ENCODE data around the gene ZCCHC24.

ZCCHC24 gene

GRCh38 chr10:79422178-79422892, 23.1 kb downstream of the ZCCHC24 start:
- peaks cover 51% of the 10 kb centered on the region for H3K36me3 Mint-ChIP-seq (ENCODE audit: low read depth)
- H3K4me3 Mint-ChIP-seq = no peak overlapping the region
- peak overlapping the region; percentile 33 for H3K27ac Mint-ChIP-seq
- H3K9me3 Mint-ChIP-seq = no peaks in the 10 kb centered on the region
- H3K4me1 Mint-ChIP-seq (ENCODE audit: low read depth) = peaks cover 64% of the 10 kb centered on the region
- peaks cover 6% of the 10 kb centered on the region for H3K27me3 Mint-ChIP-seq
- intact Hi-C loops (cut with micrococcal nuclease) = no loop called here

DNA sequence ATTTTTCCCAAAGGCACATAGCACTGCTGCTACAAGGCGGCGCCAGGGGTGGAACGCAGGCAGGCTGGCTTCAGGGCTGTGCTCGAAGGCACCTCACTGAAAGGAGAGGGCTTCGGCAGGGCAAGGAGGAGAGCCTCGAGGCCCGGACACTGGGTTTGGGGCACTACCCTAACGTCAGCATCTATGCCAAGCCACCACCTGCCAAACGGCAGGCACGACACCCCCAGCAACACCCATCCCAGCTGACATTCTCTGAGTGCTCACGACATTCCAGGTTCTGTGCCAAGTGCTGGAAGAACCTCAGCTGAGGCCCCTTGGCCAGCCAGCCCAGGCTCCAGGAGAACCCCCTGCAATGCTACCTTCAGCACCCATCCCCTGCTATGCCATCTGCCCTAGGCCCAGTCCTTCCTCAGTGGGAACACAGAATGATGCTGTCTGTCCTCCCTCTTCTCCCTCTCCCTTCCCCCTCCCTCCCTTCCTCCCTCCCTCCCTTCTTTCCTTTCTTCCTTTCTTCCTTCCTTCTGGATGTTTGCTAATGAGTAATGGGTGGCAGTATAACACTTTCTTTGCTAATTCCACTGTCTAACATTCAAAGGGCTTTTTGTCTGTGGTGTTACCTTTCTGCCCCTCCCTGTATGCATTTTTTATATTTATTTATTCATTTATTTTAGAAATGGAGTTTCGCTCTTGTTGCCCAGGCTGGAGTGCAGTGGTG, 24.3 kb downstream of the ZCCHC24 start:
- no peaks in the 10 kb centered on the region for H3K9me3 Mint-ChIP-seq
- H3K4me3 Mint-ChIP-seq = no peak overlapping the region

DNA sequence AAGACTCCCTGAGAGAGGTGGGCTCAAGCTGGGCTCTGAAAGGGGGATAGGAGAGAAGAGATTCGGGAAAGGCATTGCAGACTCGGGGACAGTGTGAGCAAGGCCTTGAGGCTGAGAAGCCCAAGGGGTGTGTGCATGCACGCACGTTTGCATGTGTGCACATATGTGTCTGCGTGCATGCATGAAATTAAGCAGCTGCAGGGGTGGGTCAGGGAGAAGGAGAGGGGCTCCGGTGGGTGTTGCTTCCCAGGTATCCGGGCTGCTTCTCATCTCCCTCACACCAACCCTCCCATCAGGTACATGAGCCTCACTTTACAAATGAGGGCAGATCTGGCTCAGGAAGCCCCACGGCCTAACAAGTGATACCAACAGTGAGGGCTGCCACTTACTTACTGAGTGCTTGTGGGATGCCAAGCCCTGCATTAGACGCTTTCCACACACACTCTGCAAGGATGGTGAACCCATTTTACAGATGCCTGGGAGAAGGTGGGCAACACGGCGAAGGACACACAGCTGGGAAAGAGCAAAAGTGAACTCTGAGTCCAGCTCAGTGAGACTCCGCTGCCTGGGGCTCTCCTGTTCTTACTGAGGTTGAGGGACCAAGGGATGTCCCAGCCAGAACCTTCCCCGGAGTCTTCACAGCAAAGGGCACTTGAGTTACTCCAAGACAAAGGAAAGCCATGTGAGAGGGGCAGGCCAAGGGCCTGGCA, 26.4 kb downstream of the ZCCHC24 start:
- intact Hi-C loops (cut with micrococcal nuclease) = no loop called here
- peaks cover 34% of the 10 kb centered on the region for H3K36me3 Mint-ChIP-seq (ENCODE audit: low read depth)
- peaks cover 84% of the 10 kb centered on the region for H3K4me1 Mint-ChIP-seq (ENCODE audit: low read depth)
- peak overlapping the region; percentile 67 for H3K27ac Mint-ChIP-seq
- H3K4me3 Mint-ChIP-seq = peak overlapping the region; percentile 39
- peaks cover 8% of the 10 kb centered on the region for H3K27me3 Mint-ChIP-seq
- H3K9me3 Mint-ChIP-seq = no peaks in the 10 kb centered on the region

More for the DNA sequence above, 24.3 kb downstream of the ZCCHC24 start:
- peaks cover 76% of the 10 kb centered on the region for H3K4me1 Mint-ChIP-seq (ENCODE audit: low read depth)
- H3K36me3 Mint-ChIP-seq (ENCODE audit: low read depth) = peaks cover 46% of the 10 kb centered on the region
- no peak overlapping the region for H3K27ac Mint-ChIP-seq
- intact Hi-C loops (cut with micrococcal nuclease) = no loop called here
- H3K27me3 Mint-ChIP-seq = peaks cover 8% of the 10 kb centered on the region

- H3K4me1 Mint-ChIP-seq (ENCODE audit: low read depth) = peaks cover 84% of the 10 kb centered on the region
- H3K4me3 Mint-ChIP-seq = no peak overlapping the region
- peaks cover 8% of the 10 kb centered on the region for H3K27me3 Mint-ChIP-seq
- intact Hi-C loops (cut with micrococcal nuclease) = no loop called here
- peak overlapping the region; percentile 67 for H3K27ac Mint-ChIP-seq
- H3K9me3 Mint-ChIP-seq = no peaks in the 10 kb centered on the region
- H3K36me3 Mint-ChIP-seq (ENCODE audit: low read depth) = peaks cover 33% of the 10 kb centered on the region
These were observed 27.1 kb downstream of the ZCCHC24 start for GRCh38 chr10:79418274-79418673.

GRCh38 chr10:79417731-79418130, 27.7 kb downstream of the ZCCHC24 start:
- Mint-ChIP-seq H3K9me3 (no peaks in the 10 kb centered on the region), H3K27me3 (peaks cover 8% of the 10 kb centered on the region), H3K4me3 (no peak overlapping the region), H3K36me3 (ENCODE audit: low read depth) (peaks cover 33% of the 10 kb centered on the region), H3K27ac (peak overlapping the region; percentile 67), H3K4me1 (ENCODE audit: low read depth) (peaks cover 82% of the 10 kb centered on the region)
- intact Hi-C loops (cut with micrococcal nuclease) = no loop called here

DNA sequence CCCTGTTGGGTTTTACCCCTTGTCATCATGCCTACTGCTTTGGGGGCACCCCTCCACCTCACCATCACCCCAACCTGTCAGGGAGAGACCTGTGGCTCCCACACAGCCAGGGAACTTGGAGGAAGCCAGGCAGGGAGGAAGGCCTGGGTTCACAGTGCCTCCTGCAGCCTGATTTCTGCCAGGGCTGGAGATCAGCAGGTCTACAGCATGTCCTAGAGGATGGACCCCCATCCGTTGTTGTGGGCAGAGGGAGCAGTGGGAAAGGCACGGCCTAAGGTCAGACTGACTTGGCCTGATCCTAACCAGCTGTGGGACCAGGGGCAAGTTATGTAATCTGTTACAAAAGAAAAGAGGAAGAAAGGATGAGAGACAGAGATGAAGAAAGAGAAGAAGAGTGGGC, 28.2 kb downstream of the ZCCHC24 start:
- Mint-ChIP-seq H3K27me3 (peaks cover 8% of the 10 kb centered on the region), H3K4me1 (ENCODE audit: low read depth) (peaks cover 77% of the 10 kb centered on the region), H3K36me3 (ENCODE audit: low read depth) (peaks cover 31% of the 10 kb centered on the region), H3K27ac (peak overlapping the region; percentile 67), H3K9me3 (no peaks in the 10 kb centered on the region), H3K4me3 (no peak overlapping the region)
- intact Hi-C loops (cut with micrococcal nuclease) = no loop called here

GRCh38 chr10:79416578-79417255, 28.7 kb downstream of the ZCCHC24 start:
- Mint-ChIP-seq H3K36me3 (ENCODE audit: low read depth) (peaks cover 28% of the 10 kb centered on the region), H3K4me3 (no peak overlapping the region), H3K27me3 (peaks cover 8% of the 10 kb centered on the region), H3K4me1 (ENCODE audit: low read depth) (peaks cover 73% of the 10 kb centered on the region), H3K27ac (peak overlapping the region; percentile 67), H3K9me3 (no peaks in the 10 kb centered on the region)
- intact Hi-C loops (cut with micrococcal nuclease) = no loop called here

DNA sequence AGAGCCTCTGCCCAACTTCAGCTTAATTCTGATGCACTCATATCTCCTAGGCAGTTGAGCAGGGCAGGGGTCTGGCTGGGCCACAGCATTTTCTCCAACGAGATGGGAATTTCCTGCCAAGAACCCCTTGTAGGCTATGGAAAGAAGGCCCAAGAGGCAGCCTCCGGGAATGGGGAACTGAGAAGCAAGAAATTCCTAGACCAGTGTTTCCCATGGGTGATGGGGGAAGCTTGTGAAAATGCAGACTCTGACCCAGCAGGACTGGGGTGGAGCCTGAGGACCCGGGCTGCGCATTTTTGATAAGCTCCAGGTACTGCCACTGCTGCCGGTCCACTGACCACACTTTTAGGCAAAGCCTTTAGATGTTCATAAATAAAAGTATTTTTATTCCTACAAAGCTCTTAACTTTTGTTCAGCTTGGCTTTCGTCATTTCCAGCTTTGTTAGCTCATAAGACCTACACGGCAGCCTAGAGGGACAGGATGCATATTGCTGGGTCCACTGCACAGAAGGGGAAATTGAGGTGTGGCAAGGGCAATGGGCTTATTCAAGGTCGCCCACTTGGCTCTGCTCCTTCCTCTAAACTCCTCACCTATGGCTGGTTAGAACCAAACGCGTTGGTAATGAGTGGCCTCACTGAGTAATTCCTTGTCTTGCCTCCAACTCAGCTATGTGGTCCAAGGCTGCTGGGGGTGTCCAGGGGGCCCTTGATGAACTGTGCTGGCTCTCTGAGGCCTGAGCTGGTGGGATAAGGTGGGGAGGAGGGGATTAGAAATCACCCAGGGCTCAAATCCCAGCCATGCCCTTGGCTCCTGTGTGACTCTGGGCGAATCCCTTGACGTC, 29.5 kb downstream of the ZCCHC24 start:
- peaks cover 28% of the 10 kb centered on the region for H3K36me3 Mint-ChIP-seq (ENCODE audit: low read depth)
- H3K27ac Mint-ChIP-seq = peak overlapping the region; percentile 16
- peaks cover 67% of the 10 kb centered on the region for H3K4me1 Mint-ChIP-seq (ENCODE audit: low read depth)
- H3K4me3 Mint-ChIP-seq = no peak overlapping the region
- intact Hi-C loops (cut with micrococcal nuclease) = no loop called here
- no peaks in the 10 kb centered on the region for H3K9me3 Mint-ChIP-seq
- H3K27me3 Mint-ChIP-seq = peaks cover 8% of the 10 kb centered on the region

DNA sequence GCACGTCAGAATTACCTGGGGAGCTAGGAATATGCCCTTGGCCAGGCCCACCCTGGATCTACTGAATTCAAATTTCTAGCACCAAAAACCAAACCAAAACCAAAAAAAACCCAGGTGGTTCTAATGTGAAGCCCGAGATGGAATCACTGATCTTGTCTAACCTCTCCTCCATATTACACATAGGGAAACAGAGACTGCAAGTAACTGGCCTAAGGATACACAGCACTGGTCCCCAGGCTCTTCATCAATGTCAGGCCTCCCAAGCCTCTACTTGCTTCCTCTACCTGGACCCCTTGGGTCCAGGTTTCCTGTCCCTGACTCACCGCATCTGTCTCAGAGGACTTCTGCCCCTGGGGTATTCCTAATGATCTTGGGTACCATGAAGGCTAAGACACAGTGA, 30.7 kb downstream of the ZCCHC24 start:
- intact Hi-C loops (cut with micrococcal nuclease) = no loop called here
- peaks cover 33% of the 10 kb centered on the region for H3K36me3 Mint-ChIP-seq (ENCODE audit: low read depth)
- peaks cover 54% of the 10 kb centered on the region for H3K4me1 Mint-ChIP-seq (ENCODE audit: low read depth)
- H3K4me3 Mint-ChIP-seq = no peak overlapping the region
- H3K27ac Mint-ChIP-seq = no peak overlapping the region
- no peaks in the 10 kb centered on the region for H3K9me3 Mint-ChIP-seq
- peaks cover 8% of the 10 kb centered on the region for H3K27me3 Mint-ChIP-seq

- intact Hi-C loops (cut with micrococcal nuclease) = no loop called here
- peaks cover 44% of the 10 kb centered on the region for H3K4me1 Mint-ChIP-seq (ENCODE audit: low read depth)
- H3K4me3 Mint-ChIP-seq = peak overlapping the region; percentile 44
- H3K27ac Mint-ChIP-seq = peak overlapping the region; percentile 41
- H3K27me3 Mint-ChIP-seq = peaks cover 9% of the 10 kb centered on the region
- peaks cover 23% of the 10 kb centered on the region for H3K36me3 Mint-ChIP-seq (ENCODE audit: low read depth)
- H3K9me3 Mint-ChIP-seq = no peaks in the 10 kb centered on the region
These were observed 32.2 kb downstream of the ZCCHC24 start for GRCh38 chr10:79413196-79413595.

DNA sequence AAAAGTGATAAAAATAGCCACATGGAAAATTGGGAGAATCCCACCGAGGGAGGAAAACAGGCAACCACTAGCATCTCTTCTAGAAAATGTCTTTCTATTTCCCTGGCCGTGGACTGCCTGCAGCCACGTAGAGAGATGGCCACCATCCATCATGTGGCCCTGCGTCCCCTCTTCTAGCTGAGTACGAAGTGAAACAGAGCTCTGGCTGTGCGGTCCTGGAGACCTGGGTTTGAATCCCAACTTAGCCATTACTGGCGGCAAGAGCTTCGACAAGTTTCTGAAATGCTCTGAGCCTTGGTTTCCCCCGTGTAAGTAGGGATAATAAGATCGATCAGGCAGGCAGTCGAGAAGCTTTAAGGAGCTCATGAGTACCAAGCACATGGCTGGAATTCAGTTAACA, 32.9 kb downstream of the ZCCHC24 start:
- peaks cover 10% of the 10 kb centered on the region for H3K27me3 Mint-ChIP-seq
- no peak overlapping the region for H3K4me3 Mint-ChIP-seq
- peaks cover 42% of the 10 kb centered on the region for H3K4me1 Mint-ChIP-seq (ENCODE audit: low read depth)
- H3K27ac Mint-ChIP-seq = no peak overlapping the region
- intact Hi-C loops (cut with micrococcal nuclease) = no loop called here
- H3K36me3 Mint-ChIP-seq (ENCODE audit: low read depth) = peaks cover 24% of the 10 kb centered on the region
- H3K9me3 Mint-ChIP-seq = no peaks in the 10 kb centered on the region

DNA sequence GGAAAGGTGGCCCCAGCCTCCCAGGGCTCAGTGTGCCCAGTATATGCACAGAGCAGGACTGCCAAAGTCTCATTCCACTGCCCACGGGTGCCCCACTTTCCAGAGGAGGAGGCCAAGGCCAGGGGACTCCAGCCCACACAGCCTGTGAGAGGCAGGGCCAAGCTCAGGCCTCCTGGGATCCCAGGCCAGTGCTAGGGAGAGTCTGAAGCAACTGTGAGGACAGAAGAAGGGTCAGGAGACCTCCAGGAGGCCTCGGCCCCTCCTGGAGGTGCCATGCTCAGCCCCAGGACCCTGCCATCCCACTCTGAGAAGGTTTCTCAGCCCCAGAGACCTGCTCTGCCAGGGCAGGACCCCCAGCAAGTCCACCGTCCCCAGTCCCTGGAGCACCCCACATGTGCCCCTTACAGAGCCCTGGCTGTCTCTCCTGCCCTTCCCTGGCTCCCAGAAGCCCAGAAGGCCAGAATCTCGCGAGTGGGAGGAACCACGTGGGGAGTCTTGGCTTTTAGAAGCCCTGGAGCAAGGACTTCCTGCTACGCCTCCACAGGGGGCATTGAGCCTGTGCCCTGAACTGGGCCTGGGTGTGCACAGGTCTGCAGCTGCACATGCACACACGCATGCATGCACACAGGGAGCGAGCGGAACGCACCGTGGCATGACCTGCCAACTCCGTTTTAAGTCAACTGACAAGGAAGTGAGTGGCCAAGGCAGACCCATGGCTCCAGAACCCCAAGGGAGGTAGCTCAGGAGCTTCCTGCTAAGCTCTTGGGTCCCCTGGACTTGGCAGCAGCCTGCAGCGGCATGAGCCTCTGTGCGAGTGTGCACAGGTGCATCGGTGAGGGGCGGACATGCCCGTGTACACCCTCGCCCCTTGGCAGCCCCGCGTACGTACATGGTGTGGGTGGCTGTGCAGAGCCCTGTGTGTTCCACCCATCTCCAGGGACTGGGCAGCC, 33.6 kb downstream of the ZCCHC24 start:
- H3K27me3 Mint-ChIP-seq = peaks cover 14% of the 10 kb centered on the region
- H3K4me3 Mint-ChIP-seq = no peak overlapping the region
- no peaks in the 10 kb centered on the region for H3K9me3 Mint-ChIP-seq
- intact Hi-C loops (cut with micrococcal nuclease) = no loop called here
- no peak overlapping the region for H3K27ac Mint-ChIP-seq
- peaks cover 42% of the 10 kb centered on the region for H3K4me1 Mint-ChIP-seq (ENCODE audit: low read depth)
- H3K36me3 Mint-ChIP-seq (ENCODE audit: low read depth) = peaks cover 23% of the 10 kb centered on the region

All from dendritic cell treated with granulocyte-macrophage colony-stimulating factor and Interleukin-4, amounts not matched to agents 40 ng/mL and 50 ng/mL, for 4 days (primary cell).